ENCODE data around the gene DOK5. TPM values are rescaled to one million over a fixed set of nuclear protein-coding genes. Genes with fewer than 3 reads are reported as not detected.

The DOK5 gene
- total RNA-seq, 2 donors from 2014 or later: 0.14 to 1.2 TPM

- WGBS: 93% methylated on average over 4 of the region's 4 CpGs
- no peak for DNase-seq (ENCODE audit: low spot score)
Observed at GRCh38 chr20:54517241-54517975, 42.0 kb downstream of the DOK5 start.

GRCh38 chr20:54524849-54525248 lies 49.5 kb downstream of the DOK5 start:
- Histone ChIP-seq H3K4me1 (replicated peaks) (no peaks in the 10 kb centered on the region), H3K36me3 (no peaks in the 10 kb centered on the region), H3K27ac (no peak overlapping the region), H3K9me3 (no peaks in the 10 kb centered on the region), H3K27me3 (replicated peaks; ENCODE audit: insufficient read depth) (no peaks in the 10 kb centered on the region), H3K4me3 (no peak overlapping the region)
- intact Hi-C loops (cut with DNase I): no loop called here
- WGBS: 89% methylated on average over 3 of the region's 3 CpGs
- no peak for DNase-seq (ENCODE audit: low spot score)
- no peak for TF ChIP-seq POLR2AphosphoS5 (IDR thresholded peaks at IDR 0.05)
- TF ChIP-seq CTCF (IDR thresholded peaks at IDR 0.05): no peak
- TF ChIP-seq POLR2A (IDR thresholded peaks at IDR 0.05): no peak

More at GRCh38 chr20:54517241-54517975, 42.0 kb downstream of the DOK5 start:
- intact Hi-C loops (cut with DNase I): no loop called here
- Histone ChIP-seq H3K4me1 (replicated peaks) (no peaks in the 10 kb centered on the region), H3K4me3 (no peak overlapping the region), H3K9me3 (no peaks in the 10 kb centered on the region), H3K36me3 (no peaks in the 10 kb centered on the region), H3K27ac (no peak overlapping the region), H3K27me3 (replicated peaks; ENCODE audit: insufficient read depth) (no peaks in the 10 kb centered on the region)
- TF ChIP-seq POLR2A (IDR thresholded peaks at IDR 0.05): no peak
- TF ChIP-seq POLR2AphosphoS5 (IDR thresholded peaks at IDR 0.05): no peak
- no peak for TF ChIP-seq CTCF (IDR thresholded peaks at IDR 0.05)

GRCh38 chr20:54525916-54526590 lies 50.7 kb downstream of the DOK5 start:
- Histone ChIP-seq H3K27ac (no peak overlapping the region), H3K36me3 (no peaks in the 10 kb centered on the region), H3K9me3 (no peaks in the 10 kb centered on the region), H3K4me3 (no peak overlapping the region), H3K27me3 (replicated peaks; ENCODE audit: insufficient read depth) (no peaks in the 10 kb centered on the region), H3K4me1 (replicated peaks) (no peaks in the 10 kb centered on the region)
- intact Hi-C loops (cut with DNase I): no loop called here
- no peak for TF ChIP-seq CTCF (IDR thresholded peaks at IDR 0.05)
- TF ChIP-seq POLR2A (IDR thresholded peaks at IDR 0.05): no peak
- no peak for TF ChIP-seq POLR2AphosphoS5 (IDR thresholded peaks at IDR 0.05)
- WGBS: 41% methylated on average over 5 of the region's 5 CpGs
- no peak for DNase-seq (ENCODE audit: low spot score)

DNA sequence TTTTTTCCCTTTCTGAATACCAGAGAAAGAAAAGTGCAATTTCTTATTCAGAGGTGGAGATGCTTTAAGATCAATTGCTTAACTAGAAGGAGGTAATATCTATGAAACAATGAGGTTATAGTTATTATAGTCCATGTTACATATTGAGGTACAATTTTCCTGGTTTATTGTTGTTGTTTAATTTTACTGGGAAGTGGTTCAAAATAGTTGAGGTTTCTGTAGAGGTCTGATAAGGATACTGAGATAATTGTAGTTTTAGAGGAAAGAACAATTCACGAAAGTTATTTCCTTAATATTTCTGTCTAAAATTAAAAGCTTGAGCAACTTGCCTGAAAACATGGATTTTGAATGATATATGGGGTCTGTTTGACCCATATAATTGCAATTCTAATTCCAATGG lies 51.4 kb downstream of the DOK5 start:
- Histone ChIP-seq H3K4me3 (no peak overlapping the region), H3K36me3 (no peaks in the 10 kb centered on the region), H3K9me3 (no peaks in the 10 kb centered on the region), H3K4me1 (replicated peaks) (no peaks in the 10 kb centered on the region), H3K27me3 (replicated peaks; ENCODE audit: insufficient read depth) (no peaks in the 10 kb centered on the region), H3K27ac (no peak overlapping the region)
- intact Hi-C loops (cut with DNase I): no loop called here
- DNase-seq (ENCODE audit: low spot score): no peak
- WGBS: 83% methylated on average over 1 of the region's 1 CpG
- TF ChIP-seq CTCF (IDR thresholded peaks at IDR 0.05) (no peak), POLR2AphosphoS5 (IDR thresholded peaks at IDR 0.05) (no peak), POLR2A (IDR thresholded peaks at IDR 0.05) (no peak)

- H3K4me3 ChIP-seq: no peak overlapping the region
- no peaks in the 10 kb centered on the region for H3K9me3 ChIP-seq
- TF ChIP-seq POLR2AphosphoS5 (IDR thresholded peaks at IDR 0.05): no peak
- no peak for TF ChIP-seq CTCF (IDR thresholded peaks at IDR 0.05)
- no peak for TF ChIP-seq POLR2A (IDR thresholded peaks at IDR 0.05)
- intact Hi-C loops (cut with DNase I): no loop called here
- DNase-seq (ENCODE audit: low spot score): no peak
- WGBS: 62% methylated on average over 3 of the region's 3 CpGs
- no peaks in the 10 kb centered on the region for H3K36me3 ChIP-seq
- H3K4me1 ChIP-seq (replicated peaks): no peaks in the 10 kb centered on the region
- no peak overlapping the region for H3K27ac ChIP-seq
- H3K27me3 ChIP-seq (replicated peaks; ENCODE audit: insufficient read depth): no peaks in the 10 kb centered on the region
Observed at GRCh38 chr20:54532573-54532972, 57.2 kb downstream of the DOK5 start.

All from prostate gland (tissue), 2 donors.